Stomach (tissue), 4 donors: ENCODE results near the gene RALGAPA2.

ENCODE experiments used
- EP300 ChIP-seq: sonication (generic); formaldehyde crosslinking; IDR thresholded peaks from one replicate; pipeline ENCODE4 v1.6.1; 2017; ENCODE audit warnings: antibody characterized with exemption
- POLR2A ChIP-seq, 4 donors: fragments of 450-650 bp; IDR thresholded peaks; one replicate each; pipeline ENCODE4 v1.6.1; 2016; ENCODE audit warnings: antibody characterized with exemption in 4 of 4, control low read depth in 2 of 4, mild to moderate bottlenecking in 1 of 4, moderate library complexity in 1 of 4
- POLR2AphosphoS5 ChIP-seq, 3 donors: sonication (generic); formaldehyde crosslinking; IDR thresholded peaks; one replicate each; pipeline ENCODE4 v1.6.1; 2016; ENCODE audit warnings: antibody characterized with exemption in 3 of 3
- TF ChIP-seq, protein P1 (sequence below), 7 experiments: fragments of 450-650 bp in 4 of 7; fragments of 200-600 bp in 3 of 7; sonication (generic) in 3 of 7; IDR thresholded peaks; one replicate each; pipeline ENCODE4 v1.5.1; 2016 to 2019; ENCODE audit warnings: antibody characterized with exemption in 7 of 7, control low read depth in 2 of 7, mild to moderate bottlenecking in 1 of 7

DNA sequence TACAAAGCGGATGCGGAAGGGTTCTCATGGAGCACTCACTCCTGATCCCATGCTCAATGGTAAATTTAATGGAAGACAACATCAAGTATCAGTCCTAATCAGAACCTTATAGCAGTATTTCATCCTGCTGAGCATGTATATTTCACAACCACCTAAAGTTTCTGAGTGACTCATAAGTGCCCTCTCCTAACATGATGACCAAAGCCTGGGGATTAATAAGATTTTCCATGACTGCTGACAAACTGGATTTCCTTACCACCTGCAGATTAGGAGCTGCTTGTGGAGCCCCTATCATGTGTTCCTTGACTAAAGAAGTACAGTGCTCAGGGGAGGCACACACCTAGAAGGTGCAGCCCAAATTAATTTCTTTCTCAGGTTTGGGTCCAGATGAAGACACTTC, 231.8 kb downstream of the RALGAPA2 start:
- TF ChIP-seq, protein P1, sequence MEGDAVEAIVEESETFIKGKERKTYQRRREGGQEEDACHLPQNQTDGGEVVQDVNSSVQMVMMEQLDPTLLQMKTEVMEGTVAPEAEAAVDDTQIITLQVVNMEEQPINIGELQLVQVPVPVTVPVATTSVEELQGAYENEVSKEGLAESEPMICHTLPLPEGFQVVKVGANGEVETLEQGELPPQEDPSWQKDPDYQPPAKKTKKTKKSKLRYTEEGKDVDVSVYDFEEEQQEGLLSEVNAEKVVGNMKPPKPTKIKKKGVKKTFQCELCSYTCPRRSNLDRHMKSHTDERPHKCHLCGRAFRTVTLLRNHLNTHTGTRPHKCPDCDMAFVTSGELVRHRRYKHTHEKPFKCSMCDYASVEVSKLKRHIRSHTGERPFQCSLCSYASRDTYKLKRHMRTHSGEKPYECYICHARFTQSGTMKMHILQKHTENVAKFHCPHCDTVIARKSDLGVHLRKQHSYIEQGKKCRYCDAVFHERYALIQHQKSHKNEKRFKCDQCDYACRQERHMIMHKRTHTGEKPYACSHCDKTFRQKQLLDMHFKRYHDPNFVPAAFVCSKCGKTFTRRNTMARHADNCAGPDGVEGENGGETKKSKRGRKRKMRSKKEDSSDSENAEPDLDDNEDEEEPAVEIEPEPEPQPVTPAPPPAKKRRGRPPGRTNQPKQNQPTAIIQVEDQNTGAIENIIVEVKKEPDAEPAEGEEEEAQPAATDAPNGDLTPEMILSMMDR (IDR thresholded peaks at IDR 0.05): no peak
- no peak for TF ChIP-seq POLR2A (IDR thresholded peaks at IDR 0.05)
- no peak for TF ChIP-seq POLR2AphosphoS5 (IDR thresholded peaks at IDR 0.05)
- no peak for TF ChIP-seq EP300
